Measurements from ENCODE around the gene PSTPIP1. TPM values are rescaled to one million over a fixed set of nuclear protein-coding genes. Genes with fewer than 3 reads are reported as not detected.

Gene PSTPIP1
- polyA plus RNA-seq, 1 donor from 2014 or later = not detected

DNA sequence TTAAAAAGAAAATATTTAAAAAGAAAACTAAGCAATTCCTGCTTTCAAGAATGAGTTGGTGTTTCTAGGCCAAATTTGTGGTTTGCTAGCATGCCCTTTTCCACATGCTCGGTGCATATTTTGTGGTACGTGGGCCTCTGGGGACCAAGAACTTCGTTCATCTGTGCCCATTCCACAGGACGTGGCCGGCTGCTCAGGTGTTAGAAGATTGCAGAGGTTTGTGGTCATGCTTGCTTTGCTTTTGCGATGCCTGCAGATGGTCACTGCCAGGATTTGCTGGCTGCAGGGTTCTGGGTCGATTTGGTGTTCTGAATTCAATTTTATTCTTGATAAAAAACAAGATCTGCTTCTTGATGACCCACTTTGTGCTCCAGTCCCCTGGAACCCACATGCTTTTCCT is 7.5 kb downstream of the PSTPIP1 start:
- Histone ChIP-seq H3K27me3 (ENCODE audit: insufficient read depth, low read depth, low read length) (no peaks in the 10 kb centered on the region), H2AFZ (ENCODE audit: low read depth, low read length) (no peak overlapping the region), H3K9ac (ENCODE audit: low read length) (no peak overlapping the region), H3K4me3 (ENCODE audit: low read length) (no peak overlapping the region), H3K9me2 (ENCODE audit: insufficient read depth, low read length) (no peaks in the 10 kb centered on the region), H3K79me2 (replicated peaks; ENCODE audit: insufficient read depth, low read length) (no peaks in the 10 kb centered on the region), H4K20me1 (ENCODE audit: insufficient read depth) (no peaks in the 10 kb centered on the region), H3K27ac (ENCODE audit: low read length) (no peak overlapping the region), H3F3A (ENCODE audit: insufficient read depth, low read length, poor library complexity, severe bottlenecking) (no peaks in the 10 kb centered on the region), H3K36me3 (ENCODE audit: insufficient read depth, low read length) (no peaks in the 10 kb centered on the region), H3K4me2 (ENCODE audit: low read length) (no peak overlapping the region), H3K9me3 (ENCODE audit: low read length) (no peaks in the 10 kb centered on the region)
- no peak for TF ChIP-seq SMC3 (conservative IDR thresholded peaks at IDR 0.05; ENCODE audit: poor library complexity)
- no peak for TF ChIP-seq POLR2AphosphoS5 (IDR thresholded peaks at IDR 0.05)
- no peak for TF ChIP-seq TAF1 (IDR thresholded peaks at IDR 0.05; ENCODE audit: low read depth)
- TF ChIP-seq MXI1 (conservative IDR thresholded peaks at IDR 0.05; ENCODE audit: poor library complexity, severe bottlenecking) = no peak
- TF ChIP-seq EP300 (conservative IDR thresholded peaks at IDR 0.05; ENCODE audit: poor library complexity, severe bottlenecking) = no peak
- TF ChIP-seq EZH2 (IDR thresholded peaks at IDR 0.05; ENCODE audit: borderline replicate concordance, insufficient read depth, low read length, poor library complexity, severe bottlenecking) = no peak
- no peak for TF ChIP-seq REST (IDR thresholded peaks at IDR 0.05; ENCODE audit: borderline replicate concordance)
- no peak for TF ChIP-seq CTCF (IDR thresholded peaks at IDR 0.05; ENCODE audit: poor library complexity, severe bottlenecking)
- no peak for TF ChIP-seq RAD21 (conservative IDR thresholded peaks at IDR 0.05)

DNA sequence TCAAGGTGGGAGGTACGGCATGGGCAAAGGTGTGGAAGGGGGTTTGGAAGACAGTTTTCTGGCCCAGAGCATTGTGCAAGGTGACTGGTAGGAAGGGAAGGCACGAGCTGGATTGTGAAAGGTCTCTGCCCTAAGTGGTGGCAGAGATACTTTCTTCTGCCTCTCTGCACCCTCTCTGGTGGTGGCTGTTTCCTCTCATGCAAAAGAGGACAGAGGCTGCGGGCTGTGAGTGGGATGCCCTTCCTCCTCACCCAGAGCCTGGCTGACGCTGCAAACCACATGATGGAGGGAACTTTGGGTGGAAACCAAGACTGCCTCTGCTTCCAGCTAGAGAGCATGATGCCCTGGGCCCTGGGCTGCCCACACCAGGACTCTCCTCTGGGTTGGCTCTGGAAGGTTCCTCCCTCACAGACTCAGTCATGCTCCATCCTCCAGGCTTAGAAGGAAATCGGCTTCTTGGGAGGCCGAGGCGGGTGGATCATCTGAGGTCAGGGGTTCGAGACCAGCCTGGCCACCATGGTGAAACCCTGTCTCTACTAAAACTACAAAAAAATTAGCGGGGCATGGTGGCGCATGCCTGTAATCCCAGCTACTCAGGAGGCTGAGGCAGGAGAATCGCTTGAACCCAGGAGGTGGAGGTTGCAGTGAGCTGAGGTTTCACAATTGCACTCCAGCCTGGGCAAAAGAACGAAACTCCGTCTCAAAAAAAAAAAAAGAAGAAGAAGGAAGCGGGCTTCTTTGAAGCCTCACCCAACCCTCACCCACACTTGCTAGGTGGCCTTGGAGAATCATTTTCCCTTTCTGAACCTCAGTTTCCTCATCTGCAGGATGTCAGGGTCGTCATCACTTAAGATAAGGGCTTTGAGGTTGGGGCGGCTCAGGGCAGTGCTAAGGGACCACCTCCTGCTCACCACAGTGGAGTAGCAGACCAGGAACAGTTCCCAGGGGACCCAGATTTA is 8.3 kb downstream of the PSTPIP1 start:
- Histone ChIP-seq H3K9me2 (ENCODE audit: insufficient read depth, low read length) (no peaks in the 10 kb centered on the region), H3K36me3 (ENCODE audit: insufficient read depth, low read length) (no peaks in the 10 kb centered on the region), H2AFZ (ENCODE audit: low read depth, low read length) (no peak overlapping the region), H3K4me2 (ENCODE audit: low read length) (no peak overlapping the region), H4K20me1 (ENCODE audit: insufficient read depth) (no peaks in the 10 kb centered on the region), H3K9me3 (ENCODE audit: low read length) (no peaks in the 10 kb centered on the region), H3K9ac (ENCODE audit: low read length) (no peak overlapping the region), H3K27ac (ENCODE audit: low read length) (no peak overlapping the region), H3K27me3 (ENCODE audit: insufficient read depth, low read depth, low read length) (no peaks in the 10 kb centered on the region), H3F3A (ENCODE audit: insufficient read depth, low read length, poor library complexity, severe bottlenecking) (no peaks in the 10 kb centered on the region), H3K79me2 (replicated peaks; ENCODE audit: insufficient read depth, low read length) (no peaks in the 10 kb centered on the region), H3K4me3 (ENCODE audit: low read length) (no peak overlapping the region)
- TF ChIP-seq EP300 (conservative IDR thresholded peaks at IDR 0.05; ENCODE audit: poor library complexity, severe bottlenecking) (no peak), CTCF (IDR thresholded peaks at IDR 0.05; ENCODE audit: poor library complexity, severe bottlenecking) (no peak), TAF1 (IDR thresholded peaks at IDR 0.05; ENCODE audit: low read depth) (no peak), RAD21 (conservative IDR thresholded peaks at IDR 0.05) (no peak)

All from neural cell (in vitro differentiated cells).